SIG-M5 (cell line): ENCODE measurements around the gene TBC1D8.
"Not testable (repeated sequence)": the region's sequence is repeated elsewhere in the genome, so short reads cannot be mapped to it uniquely, and the experiment has no call there.

Experiments
- DNase-seq: peaks from one replicate; lab custom pipeline; 2025; lab: John Stamatoyannopoulos, UW

TBC1D8 gene

GRCh38 chr2:101064125-101064502, 87.1 kb downstream of the TBC1D8 start:
- no peak for DNase-seq

GRCh38 chr2:101063352-101064124, 87.6 kb downstream of the TBC1D8 start:
- no peak for DNase-seq

GRCh38 chr2:101058386-101058785, 92.8 kb downstream of the TBC1D8 start:
- DNase-seq: no peak

DNA sequence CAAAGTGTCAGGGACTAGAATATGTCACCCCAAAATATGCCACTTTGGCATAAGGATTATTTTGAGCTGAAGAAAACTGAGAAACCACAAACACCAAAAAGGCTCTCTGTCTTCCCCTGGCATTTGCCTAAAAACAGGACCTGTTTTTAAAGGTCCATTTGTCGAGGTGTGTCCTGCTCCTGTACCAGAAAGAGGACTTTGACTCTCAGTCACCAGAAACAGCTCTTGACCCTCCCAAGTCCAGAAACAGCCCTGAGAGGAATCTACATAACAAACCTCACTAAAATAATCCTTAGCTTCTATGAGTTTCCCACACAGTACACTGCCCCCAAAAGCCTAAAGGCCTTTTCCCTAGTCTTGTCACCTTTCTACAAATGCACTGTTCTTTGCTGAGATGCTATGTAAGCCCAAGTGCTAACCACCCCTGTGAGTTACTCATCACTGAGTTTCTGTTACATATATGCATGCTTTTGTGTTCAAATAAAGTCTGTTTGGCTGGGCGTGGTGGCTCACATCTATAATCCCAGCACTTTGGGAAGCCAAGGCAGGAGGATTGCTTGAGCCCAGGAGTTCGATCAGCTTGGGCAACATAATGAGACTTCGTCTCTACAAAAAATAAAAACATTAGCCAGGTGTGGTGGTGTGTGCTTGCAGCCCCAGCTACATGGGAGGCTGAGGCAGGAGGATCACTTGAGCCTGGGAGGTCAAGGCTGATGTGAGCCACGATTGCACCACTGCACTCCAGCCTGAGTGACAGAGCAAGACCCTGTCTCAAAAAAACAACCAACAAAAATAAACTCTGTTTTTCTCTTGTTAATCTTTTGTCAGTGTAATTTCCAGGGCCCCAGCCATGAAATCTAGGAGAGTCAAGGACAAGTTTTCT, 93.9 kb downstream of the TBC1D8 start:
- no peak for DNase-seq

GRCh38 chr2:101053117-101053516, 98.1 kb downstream of the TBC1D8 start:
- no peak for DNase-seq

- no peak for DNase-seq
Observed at GRCh38 chr2:101052147-101052546, 99.0 kb downstream of the TBC1D8 start.

- DNase-seq: not testable (repeated sequence)
Observed at GRCh38 chr2:101050886-101051285, 100.3 kb downstream of the TBC1D8 start.

DNA sequence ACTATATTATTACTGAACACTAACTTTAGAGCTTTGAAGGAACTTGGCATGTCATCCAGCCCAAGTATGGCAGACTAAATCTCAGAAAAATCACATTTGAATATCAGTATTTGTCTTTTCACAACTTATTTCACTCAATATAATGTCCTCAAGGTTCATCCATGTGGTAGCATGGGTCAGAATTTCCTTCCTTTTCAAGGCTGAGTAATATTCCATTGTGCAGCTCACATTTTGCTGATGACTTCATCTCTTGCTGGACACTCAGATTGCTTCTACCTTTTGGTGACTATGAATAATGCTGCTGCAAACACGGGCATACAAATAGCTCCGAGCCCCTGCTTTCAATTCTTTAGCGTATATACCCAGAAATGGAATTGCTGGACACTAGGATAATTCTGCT, 102.4 kb downstream of the TBC1D8 start:
- no peak for DNase-seq

GRCh38 chr2:101047774-101048173, 103.4 kb downstream of the TBC1D8 start:
- DNase-seq: no peak

DNA sequence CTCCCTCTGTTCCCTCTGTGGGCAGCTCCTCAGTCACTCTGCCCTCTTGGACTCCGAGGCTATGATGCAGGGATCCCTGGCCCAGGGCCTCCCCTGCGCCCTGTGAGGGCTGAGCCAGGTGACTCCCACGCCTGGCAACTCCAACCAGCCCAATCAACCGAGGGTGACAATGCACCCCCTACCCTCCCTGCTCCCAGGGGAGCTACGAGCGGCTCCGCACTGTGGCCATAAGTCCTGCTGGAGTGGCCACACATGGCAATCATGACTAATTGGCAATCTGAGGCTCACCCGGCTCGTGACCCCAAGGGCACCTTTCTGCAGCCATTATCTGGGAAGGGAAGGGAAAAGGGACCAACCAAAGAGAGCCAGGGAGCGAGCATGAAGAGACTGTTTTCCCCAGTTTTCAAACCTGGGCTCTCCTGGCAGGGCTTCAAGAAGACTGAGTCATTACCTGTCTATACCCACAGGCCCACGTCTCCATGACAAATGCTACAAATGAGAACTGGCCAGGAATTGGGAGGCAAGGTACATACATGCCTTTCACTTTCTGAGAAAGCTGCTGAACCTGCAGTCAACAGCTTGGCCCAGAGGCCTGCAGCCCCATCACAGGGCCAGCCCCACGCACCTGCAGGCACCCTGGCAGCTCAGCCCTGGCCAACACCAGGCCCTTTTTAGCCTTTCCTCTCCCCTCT, 104.0 kb downstream of the TBC1D8 start:
- no peak for DNase-seq

DNA sequence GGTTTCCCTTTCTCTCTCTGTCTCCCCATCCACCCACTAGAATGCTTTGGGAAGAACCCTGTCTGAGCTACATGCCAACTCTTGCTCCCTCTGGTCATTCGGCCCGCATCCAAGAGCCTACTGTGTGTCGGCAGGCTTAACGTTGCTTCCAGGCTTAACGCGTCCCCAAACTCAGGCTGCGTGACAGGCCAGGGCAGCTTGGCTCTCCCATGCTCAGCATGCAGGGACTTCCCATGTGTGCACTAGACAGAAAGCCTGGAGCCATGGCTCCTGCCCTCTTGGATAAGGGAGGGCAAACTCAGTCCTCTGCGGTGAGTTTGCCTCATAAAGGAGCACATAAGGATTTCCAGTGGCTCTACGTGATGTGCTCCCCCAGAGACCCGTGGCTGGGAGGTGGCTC, 105.9 kb downstream of the TBC1D8 start:
- no peak for DNase-seq

DNA sequence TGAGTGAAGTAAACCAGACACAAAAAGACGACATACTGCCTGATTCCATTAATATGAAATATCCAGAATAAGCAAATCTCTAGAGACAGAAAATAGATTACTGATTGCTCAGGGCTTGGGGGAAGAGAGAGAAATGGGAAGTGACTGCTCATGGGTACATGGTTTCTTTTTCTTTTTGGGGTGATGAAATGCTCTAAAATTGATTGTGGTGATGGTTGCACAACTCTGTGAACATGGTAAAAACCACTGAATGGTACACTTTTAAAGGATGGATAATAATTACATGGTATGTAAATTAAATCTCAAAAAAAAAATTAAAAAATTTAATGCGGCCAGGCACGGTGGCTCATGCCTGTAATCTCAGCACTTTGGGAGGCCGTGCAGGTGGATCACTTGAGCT, 109.8 kb downstream of the TBC1D8 start:
- peak; percentile 78 for DNase-seq

DNA sequence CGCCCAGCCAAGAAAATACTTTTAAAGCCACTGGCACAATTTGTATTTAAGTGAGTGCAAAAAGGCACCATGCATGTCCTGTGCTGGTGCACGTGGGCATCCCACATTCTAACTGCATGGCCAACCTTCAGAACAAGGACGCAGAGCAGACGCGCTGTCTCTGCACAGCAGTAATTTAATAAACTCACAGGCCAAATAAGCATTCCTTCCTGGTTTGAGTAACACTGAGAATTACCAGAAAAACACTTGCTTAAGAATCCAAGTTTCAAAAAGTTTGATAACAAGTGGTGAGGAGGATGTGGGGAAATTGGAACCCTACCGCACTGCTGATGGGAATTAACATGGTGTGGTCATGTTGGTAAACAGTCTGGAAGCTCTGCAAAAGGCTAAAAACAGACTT, 110.4 kb downstream of the TBC1D8 start:
- no peak for DNase-seq

DNA sequence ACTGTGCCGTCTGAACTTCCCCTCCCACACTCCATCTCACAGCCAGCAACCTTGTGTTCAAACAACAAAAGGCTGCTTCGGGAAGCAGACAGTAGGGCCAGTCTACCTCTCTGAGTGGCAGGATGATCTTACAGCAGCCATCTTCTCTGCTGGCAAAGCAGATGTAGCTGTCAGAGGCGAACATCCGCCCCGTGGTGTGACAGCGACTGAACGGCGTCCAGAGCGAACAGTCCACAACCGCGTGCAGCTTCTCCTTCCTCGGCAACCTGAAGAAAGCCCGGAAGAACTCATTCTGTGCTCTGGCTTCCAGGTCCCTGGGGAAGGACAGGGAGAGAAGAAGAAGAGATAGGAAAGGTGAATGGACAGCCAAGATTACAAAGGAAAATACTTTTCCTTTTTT, 111.1 kb downstream of the TBC1D8 start:
- no peak for DNase-seq

GRCh38 chr2:101038455-101039255, 112.5 kb downstream of the TBC1D8 start:
- DNase-seq: peak; percentile 66

- no peak for DNase-seq
Observed at GRCh38 chr2:101037161-101037755, 113.9 kb downstream of the TBC1D8 start.

- no peak for DNase-seq
Observed at GRCh38 chr2:101036562-101036961, 114.6 kb downstream of the TBC1D8 start.

- DNase-seq: no peak
Observed at GRCh38 chr2:101032084-101032776, 119.0 kb downstream of the TBC1D8 start.

DNA sequence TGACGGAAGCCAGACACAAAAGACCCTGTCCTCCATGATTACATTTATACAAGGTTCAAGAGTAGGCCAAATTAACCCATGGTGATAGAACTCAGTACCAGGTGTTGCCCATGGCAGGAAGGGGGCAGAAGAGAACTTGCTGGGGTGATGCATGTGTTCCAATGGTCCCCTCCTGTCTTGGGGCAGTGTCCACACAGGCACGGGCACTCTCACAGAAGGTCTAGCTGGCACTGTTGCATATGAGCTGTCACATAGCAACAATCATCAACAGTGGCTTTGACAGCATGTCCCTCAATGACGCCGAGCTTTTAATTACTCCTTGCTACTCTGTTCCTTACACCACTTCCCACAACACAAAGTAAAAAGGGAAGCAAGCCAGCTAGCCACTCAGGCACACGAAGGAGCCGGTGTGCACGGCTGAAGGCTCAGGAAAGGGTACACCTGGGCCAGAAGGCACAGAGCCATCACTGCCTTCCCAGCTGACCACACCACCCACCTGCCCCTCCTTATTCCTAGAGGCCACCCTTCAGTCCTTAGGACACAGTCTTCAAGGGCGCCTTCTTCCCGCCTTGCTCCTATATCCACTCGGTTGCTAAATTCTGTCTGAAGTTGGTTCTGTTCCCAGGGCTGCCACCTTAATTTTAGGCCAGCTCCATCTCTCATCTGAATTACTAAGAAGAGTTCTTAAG, 120.2 kb downstream of the TBC1D8 start:
- no peak for DNase-seq

- DNase-seq: no peak
Observed at GRCh38 chr2:101027852-101028251, 123.3 kb downstream of the TBC1D8 start.
